HepG2 (cell line): ENCODE data around the gene VMO1. TPM values are rescaled to one million over a fixed set of nuclear protein-coding genes. Genes with fewer than 3 reads are reported as not detected.
A peak's percentile ranks its signal among the peaks of the same experiment; 100 is the strongest.

Source experiments
- BHLHE40 ChIP-seq: IDR thresholded peaks from 2 replicates; pipeline ENCODE4 v1.6.1; 2011; ENCODE audit warnings: low read length, improper control_type of control experiment
- GMEB2 ChIP-seq: IDR thresholded peaks from 2 replicates; pipeline ENCODE4 v1.6.1; 2016; ENCODE audit warnings: missing biosample characterization, missing genetic modification reagents, low read depth
- HNF4G ChIP-seq, 2 experiments: sonication (generic) in 1 of 2; formaldehyde crosslinking in 1 of 2; IDR thresholded peaks; 2 replicates each; pipeline versions ENCODE4 v1.4.0 to v1.6.1; 2011 to 2020; ENCODE audit warnings: borderline replicate concordance in 2 of 2, low read depth in 2 of 2, mild to moderate bottlenecking in 2 of 2, low read length in 1 of 2, missing genetic modification reagents in 1 of 2, moderate library complexity in 1 of 2
- HOXA3 ChIP-seq: sonication (generic); formaldehyde crosslinking; IDR thresholded peaks from 2 replicates; pipeline ENCODE4 v1.5.0; 2020; ENCODE audit warnings: missing genetic modification reagents
- IRF1 ChIP-seq: sonication (generic); formaldehyde crosslinking; IDR thresholded peaks from 2 replicates; pipeline ENCODE4 v1.4.0; 2020; ENCODE audit warnings: low read depth, mild to moderate bottlenecking, missing genetic modification reagents
- LBX2 ChIP-seq: sonication (generic); formaldehyde crosslinking; IDR thresholded peaks from 2 replicates; pipeline ENCODE4 v1.5.0; 2020; ENCODE audit warnings: missing genetic modification reagents, mild to moderate bottlenecking, borderline replicate concordance
- MEIS1 ChIP-seq: sonication (generic); formaldehyde crosslinking; IDR thresholded peaks from 2 replicates; pipeline ENCODE4 v1.9.0; 2021; ENCODE audit warnings: mild to moderate bottlenecking, missing genetic modification reagents, moderate library complexity, borderline replicate concordance
- MTA1 ChIP-seq: sonication (generic); formaldehyde crosslinking; IDR thresholded peaks from 2 replicates; pipeline ENCODE4 v1.4.0; 2020; ENCODE audit warnings: missing genetic modification reagents, mild to moderate bottlenecking, borderline replicate concordance
- MXD1 ChIP-seq: sonication (generic); formaldehyde crosslinking; IDR thresholded peaks from 2 replicates; pipeline ENCODE4 v1.4.0; 2020; ENCODE audit warnings: mild to moderate bottlenecking, missing genetic modification reagents
- RBM39 ChIP-seq: fragments of 200-400 bp; formaldehyde crosslinking; IDR thresholded peaks from one replicate; pipeline ENCODE4 v1.6.1; 2018; ENCODE audit warnings: antibody characterized with exemption, mild to moderate bottlenecking, low read depth, low read length; ENCODE audit not compliant: poor library complexity, severe bottlenecking
- TAF1 ChIP-seq: sonication (generic); formaldehyde crosslinking; IDR thresholded peaks from 2 replicates; pipeline ENCODE4 v1.4.0; 2020; ENCODE audit warnings: missing genetic modification reagents
- ZNF275 ChIP-seq: sonication (generic); formaldehyde crosslinking; IDR thresholded peaks from 2 replicates; pipeline ENCODE4 v1.8.0; 2022; ENCODE audit warnings: missing genetic modification reagents, mild to moderate bottlenecking, inconsistent platforms, borderline replicate concordance
- ZNF33B ChIP-seq: sonication (generic); formaldehyde crosslinking; IDR thresholded peaks from 2 replicates; pipeline ENCODE4 v1.5.1; 2020; ENCODE audit warnings: mild to moderate bottlenecking, missing genetic modification reagents
- ZNF550 ChIP-seq: sonication (generic); formaldehyde crosslinking; IDR thresholded peaks from 2 replicates; pipeline ENCODE4 v1.4.0; 2020; ENCODE audit warnings: mild to moderate bottlenecking, missing genetic modification reagents, borderline replicate concordance
- ZNF609 ChIP-seq: sonication (generic); formaldehyde crosslinking; IDR thresholded peaks from 2 replicates; pipeline ENCODE4 v1.4.0; 2020; ENCODE audit warnings: mild to moderate bottlenecking, missing genetic modification reagents, borderline replicate concordance
- ZSCAN29 ChIP-seq: sonication (generic); formaldehyde crosslinking; conservative IDR thresholded peaks from 2 replicates; pipeline ENCODE4 v1.4.0; 2020; ENCODE audit warnings: mild to moderate bottlenecking, missing genetic modification reagents
- polyA plus RNA-seq, 8 experiments: library from polyadenylated mRNA; depleted of rRNA in 3 of 8; stranded (reverse) in 7 of 8; unstranded in 1 of 8; fragments of >200 nt; fragmentation: Illumina TruSeq in 4 of 8; extraction: Trizol in 4 of 8; gene quantifications; 2 replicates each; pipeline versions ENCODE4 v1.2.1 to v1.2.3, GENCODE V29; 2011 to 2016; ENCODE audit warnings: low read depth in 4 of 8, missing spikeins in 1 of 8, mixed read lengths in 1 of 8; ENCODE audit not compliant: insufficient read depth in 1 of 8
- total RNA-seq, 5 experiments: library from RNA; depleted of rRNA; stranded (reverse); fragments of >200 nt; fragmentation: Illumina TruSeq; extraction: Trizol; gene quantifications; 2 replicates each; pipeline ENCODE4 v1.2.3, GENCODE V29; 2016; ENCODE audit warnings: low read depth in 1 of 5

VMO1 gene
- total and polyA plus RNA-seq, 2 of the 13 experiments (the other 11 are each of a cell fraction or from before 2014, with no cell fraction given), result not detected

GRCh38 chr17:4833178-4833940 is 47.2 kb upstream of the VMO1 start, which contains the start of gene MINK1 (continued):
- peak; percentile 69; the same call in 1 of the 2 replicates for TF ChIP-seq MXD1 (CRISPR knock-in tag)
- no peak for TF ChIP-seq HNF4G (IDR thresholded peaks at IDR 0.05; ENCODE audit: borderline replicate concordance, low read depth, low read length)
- TF ChIP-seq HNF4G (CRISPR knock-in tag; IDR thresholded peaks at IDR 0.05; ENCODE audit: borderline replicate concordance, low read depth), result 0 out of 2 replicates have a peak, but pooled peaks have one; percentile 25
- no peak for TF ChIP-seq IRF1 (CRISPR knock-in tag)
- peak; percentile 70 for TF ChIP-seq ZSCAN29 (CRISPR knock-in tag)
- TF ChIP-seq RBM39, result peak; percentile 38
- TF ChIP-seq TAF1 (CRISPR knock-in tag), result peak; percentile 74
- peak; percentile 68; the same call in 1 of the 2 replicates for TF ChIP-seq ZNF275 (CRISPR knock-in tag)
- peak; percentile 35; the same call in 1 of the 2 replicates for TF ChIP-seq BHLHE40
- peak; percentile 39; the same call in 1 of the 2 replicates for TF ChIP-seq LBX2 (CRISPR knock-in tag)
- peak; percentile 74; the same call in 1 of the 2 replicates for TF ChIP-seq MEIS1 (CRISPR knock-in tag)
- peak; percentile 14; the same call in 1 of the 2 replicates for TF ChIP-seq HOXA3
- TF ChIP-seq ZNF609 (CRISPR knock-in tag), result peak; percentile 14; the same call in 1 of the 2 replicates
- TF ChIP-seq ZNF33B, result 0 out of 2 replicates have a peak, but pooled peaks have one; percentile 23
- TF ChIP-seq GMEB2 (CRISPR knock-in tag), result peak; percentile 46; the same call in 1 of the 2 replicates
- TF ChIP-seq MTA1 (CRISPR knock-in tag), result peak; percentile 58
- TF ChIP-seq ZNF550 (CRISPR knock-in tag), result no peak
